ENCODE data around the gene PLSCR3.

GRCh38 chr17:7374353-7374752 is 20.0 kb downstream of the PLSCR3 start:
- no peak for TF ChIP-seq CTCF (IDR thresholded peaks at IDR 0.05)
- TF ChIP-seq POLR2A (IDR thresholded peaks at IDR 0.05), result no peak
